ENCODE data around the gene IVNS1ABP.
"Not testable (repeated sequence)": the region's sequence is repeated elsewhere in the genome, so short reads cannot be mapped to it uniquely, and the experiment has no call there.

Gene IVNS1ABP

GRCh38 chr1:185317034-185317885 is at the start of gene IVNS1ABP:
Gene IVNS1ABP (minus strand): TSS chr1:185317243. CDS start chr1:185309493, 7,750 bp downstream.
- DNase-seq = peak; percentile 98

- DNase-seq = no peak
These were observed 48.9 kb upstream of the IVNS1ABP start for GRCh38 chr1:185365951-185366350.

DNA sequence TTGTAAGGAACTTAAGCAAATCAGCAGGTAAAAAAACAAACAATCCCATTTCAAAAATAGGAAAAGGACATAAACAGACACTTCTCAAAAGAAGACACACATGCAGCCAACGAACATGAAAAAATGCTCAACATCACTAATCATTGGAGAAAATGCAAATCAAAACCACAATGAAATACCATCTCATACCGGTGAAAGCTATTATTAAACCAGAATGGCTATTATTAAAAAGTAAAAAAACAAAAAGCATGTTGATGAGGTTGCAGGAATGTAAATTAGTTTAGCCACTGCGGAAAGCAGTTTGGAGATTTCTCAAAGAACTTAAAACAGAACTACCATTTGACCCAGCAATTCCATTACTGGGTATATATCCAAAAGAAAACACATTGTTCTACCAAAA is 47.5 kb upstream of the IVNS1ABP start:
- DNase-seq = not testable (repeated sequence)

GRCh38 chr1:185363205-185363604 is 46.2 kb upstream of the IVNS1ABP start:
- no peak for DNase-seq

DNA sequence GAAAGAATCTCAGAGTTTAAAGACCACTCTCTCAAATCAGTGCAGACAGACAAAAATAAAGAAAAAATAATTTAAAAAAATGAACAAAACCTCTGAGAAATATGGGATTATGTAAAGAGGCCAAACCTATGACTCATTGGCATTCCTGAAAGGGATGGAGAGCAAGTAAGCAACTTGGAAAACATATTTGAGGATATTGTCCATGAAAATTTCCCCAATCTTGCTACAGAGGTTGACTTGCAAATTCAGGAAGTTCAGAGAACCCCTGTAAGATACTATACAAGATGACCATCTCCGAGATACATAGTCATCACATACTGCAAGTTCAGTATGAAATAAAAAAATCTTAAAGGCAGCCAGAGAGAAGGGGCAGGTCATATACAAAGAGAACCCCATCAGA is 43.7 kb upstream of the IVNS1ABP start:
- no peak for DNase-seq

- DNase-seq = no peak
These were observed 41.9 kb upstream of the IVNS1ABP start for GRCh38 chr1:185358957-185359356.

GRCh38 chr1:185355947-185356346 is 38.9 kb upstream of the IVNS1ABP start:
- no peak for DNase-seq

GRCh38 chr1:185353124-185353523 is 36.1 kb upstream of the IVNS1ABP start:
- no peak for DNase-seq

DNA sequence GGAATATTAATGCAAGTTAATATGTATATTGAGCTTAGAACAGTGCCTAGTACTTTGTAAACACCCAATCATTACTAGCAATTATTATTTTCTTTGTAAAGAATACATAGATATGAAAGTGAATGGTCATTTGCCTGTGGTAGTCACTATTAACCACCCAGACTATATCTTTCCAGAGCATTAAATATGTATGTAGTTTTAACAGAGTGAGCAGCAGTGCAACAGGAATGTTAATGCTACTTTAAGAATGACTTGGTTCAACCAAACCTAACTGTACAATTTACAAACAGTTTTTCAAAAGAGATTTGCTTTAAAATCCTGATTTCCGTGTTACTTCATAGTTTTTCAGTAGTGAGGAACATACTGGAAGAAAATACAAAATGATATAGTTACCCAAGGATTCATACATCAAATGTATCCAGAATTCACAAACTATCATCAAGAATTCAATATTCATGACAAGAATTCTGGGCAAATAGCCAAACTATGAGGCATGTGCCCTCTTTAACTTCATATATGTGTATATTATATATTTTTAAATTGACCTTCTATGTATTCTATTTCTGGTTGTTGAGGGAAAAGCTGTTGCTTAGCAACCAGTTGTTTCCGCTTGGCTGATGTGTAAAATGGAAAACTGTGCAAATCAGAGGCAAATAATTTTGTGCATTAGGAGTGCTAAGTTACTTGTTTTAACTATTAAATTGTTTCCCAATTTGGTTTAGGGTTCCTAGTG is 34.9 kb upstream of the IVNS1ABP start:
- no peak for DNase-seq

- DNase-seq = no peak
These were observed 33.0 kb upstream of the IVNS1ABP start for GRCh38 chr1:185350027-185350442.

GRCh38 chr1:185349556-185349955 is 32.5 kb upstream of the IVNS1ABP start:
- no peak for DNase-seq

- DNase-seq = no peak
These were observed 31.9 kb upstream of the IVNS1ABP start for GRCh38 chr1:185348985-185349384.

GRCh38 chr1:185348296-185348695 is 31.3 kb upstream of the IVNS1ABP start:
- DNase-seq = no peak

GRCh38 chr1:185345913-185346720 is 29.1 kb upstream of the IVNS1ABP start:
- no peak for DNase-seq

DNA sequence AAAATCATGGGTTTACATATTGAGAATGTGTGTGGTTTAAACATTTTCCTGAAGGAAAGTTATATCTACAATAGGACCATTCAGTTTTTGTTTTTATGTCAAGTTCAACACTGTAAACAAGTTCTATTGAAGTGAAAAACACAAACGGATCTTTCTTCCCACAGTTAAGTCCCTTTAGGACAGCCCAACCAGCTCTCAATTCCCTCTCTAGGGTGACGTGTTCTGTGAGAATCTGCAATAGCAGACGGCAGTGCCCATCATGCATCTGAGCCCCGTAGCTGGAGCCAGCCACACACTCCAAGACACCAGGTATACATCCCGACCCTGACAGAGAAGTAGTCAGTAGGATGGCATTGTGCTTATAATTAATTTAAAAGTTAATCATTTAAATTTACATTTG is 26.3 kb upstream of the IVNS1ABP start:
- DNase-seq = no peak

GRCh38 chr1:185342672-185343259 is 25.7 kb upstream of the IVNS1ABP start:
- DNase-seq = no peak

DNA sequence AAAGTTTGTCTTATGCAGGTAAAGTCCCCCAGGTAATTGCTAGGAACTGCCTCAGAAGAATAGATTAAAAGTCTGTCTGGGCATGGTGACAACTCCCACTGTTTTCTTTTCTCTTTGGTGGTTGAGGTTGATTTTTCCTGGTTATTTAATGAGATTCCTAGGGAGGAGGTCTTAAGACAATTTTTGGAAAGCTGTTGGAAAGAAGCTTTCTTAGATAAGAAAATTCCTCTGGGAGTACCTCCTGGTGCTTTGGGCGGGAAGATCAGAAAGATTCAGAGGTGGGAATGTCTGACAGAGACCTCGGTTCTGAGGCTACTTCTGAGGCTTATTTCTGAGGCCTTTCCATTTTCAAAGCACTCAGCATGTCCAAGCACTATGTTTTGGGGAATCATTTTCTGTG is 25.0 kb upstream of the IVNS1ABP start:
- DNase-seq = no peak

GRCh38 chr1:185341196-185341781 is 24.2 kb upstream of the IVNS1ABP start:
- DNase-seq = no peak

- DNase-seq = peak; percentile 50 to 53
These were observed 21.9 kb upstream of the IVNS1ABP start for GRCh38 chr1:185338719-185339622.

- DNase-seq = no peak
These were observed 20.2 kb upstream of the IVNS1ABP start for GRCh38 chr1:185337246-185337645.

DNA sequence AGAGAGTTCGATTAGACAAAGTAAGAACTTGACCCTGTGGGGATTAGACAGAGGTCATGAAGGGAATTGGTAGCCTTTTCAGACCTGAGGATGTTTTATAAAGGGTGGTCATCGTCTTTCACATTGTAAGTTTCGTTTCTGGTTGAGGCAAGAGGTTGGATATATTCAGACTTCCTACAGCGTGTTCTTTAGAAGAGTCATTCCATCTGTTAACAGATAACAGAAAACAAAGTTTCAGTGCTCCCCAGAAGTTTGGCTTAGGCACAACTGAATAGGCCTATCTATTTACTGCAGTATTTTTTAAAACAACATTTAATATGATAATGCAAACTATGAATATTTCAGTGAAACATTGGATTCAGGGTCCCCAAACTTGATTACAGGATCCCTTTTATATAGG is 17.1 kb upstream of the IVNS1ABP start:
- no peak for DNase-seq
